Measurements from ENCODE around the gene HOXA5. TPM values are rescaled to one million over a fixed set of nuclear protein-coding genes. Genes with fewer than 3 reads are reported as not detected.

The HOXA5 gene
- total RNA-seq, 4 donors from 2014 or later: 18.3 to 89.8 (median 31.6) TPM

- H3K4me1 ChIP-seq: peaks cover 19 to 63% (median 48%) of the 10 kb centered on the region in 4 donors
- H3K36me3 ChIP-seq: no peaks in the 10 kb centered on the region
- WGBS, 2 donors (ENCODE audit: low coverage in 1 of 2): 2 to 21% methylated on average over 29 to 38 of the region's 38 CpGs
- no peaks in the 10 kb centered on the region for H3K9me3 ChIP-seq
- no peaks in the 10 kb centered on the region for H3K27me3 ChIP-seq
- TF ChIP-seq CTCF (IDR thresholded peaks at IDR 0.05): no peak
- peak; percentile 59 to 88 (median 76) for TF ChIP-seq POLR2AphosphoS5 (IDR thresholded peaks at IDR 0.05)
- peak; percentile 58 for TF ChIP-seq POLR2A (IDR thresholded peaks at IDR 0.05)
- TF ChIP-seq EP300 (IDR thresholded peaks at IDR 0.05; ENCODE audit: low read depth): peak; percentile 75
- intact Hi-C loops (cut with DNase I; ENCODE audit: low total_unique reads): loop anchor here (2.0 to 10.0 kb wide), 2 partner anchors 30 to 244 kb away; no protein-coding TSS in a partner anchor
- peak; percentile 73 for DNase-seq
- in situ Hi-C loops (cut with MboI; ENCODE audit: low pct_ligation_motif_present in 1 of 4, low pct_unique_long_range_greater_than_20kb in 1 of 4, low sequenced_read_pairs in 3 of 4): loop anchor here in 1 of 4 donors (10.0 kb wide), 1 partner anchor 244 kb away; no protein-coding TSS in a partner anchor
- H3K4me3 ChIP-seq: peak overlapping the region; percentile 9 to 97 (median 64)
- H3K27ac ChIP-seq: peak overlapping the region; percentile 90 to 96 (median 92)
Observed at GRCh38 chr7:27098578-27099451, 44.7 kb downstream of the HOXA5 start.

GRCh38 chr7:27097686-27098577 is 45.5 kb downstream of the HOXA5 start:
- 17 to 32% methylated on average over 3 to 34 of the region's 35 CpGs for WGBS, 2 donors (ENCODE audit: low coverage in 1 of 2)
- Histone ChIP-seq H3K9me3 (no peaks in the 10 kb centered on the region), H3K4me1 (peaks cover 19 to 56% (median 47%) of the 10 kb centered on the region in 4 donors), H3K27me3 (no peaks in the 10 kb centered on the region), H3K27ac (peak overlapping the region; percentile 90 to 96 (median 92)), H3K4me3 (peak overlapping the region; percentile 9 to 97 (median 64)), H3K36me3 (no peaks in the 10 kb centered on the region)
- TF ChIP-seq CTCF (IDR thresholded peaks at IDR 0.05) (no peak), POLR2A (IDR thresholded peaks at IDR 0.05) (no peak), EP300 (IDR thresholded peaks at IDR 0.05; ENCODE audit: low read depth) (no peak), POLR2AphosphoS5 (IDR thresholded peaks at IDR 0.05) (no peak)
- in situ Hi-C loops (cut with MboI; ENCODE audit: low pct_ligation_motif_present in 1 of 4, low pct_unique_long_range_greater_than_20kb in 1 of 4, low sequenced_read_pairs in 3 of 4): loop anchor here in 1 of 4 donors (10.0 kb wide), 1 partner anchor 243 kb away; no protein-coding TSS in a partner anchor
- intact Hi-C loops (cut with DNase I; ENCODE audit: low total_unique reads): loop anchor here (2.0 to 10.0 kb wide), 2 partner anchors 31 to 243 kb away; no protein-coding TSS in a partner anchor
- DNase-seq: no peak

GRCh38 chr7:27096768-27097514 is 46.5 kb downstream of the HOXA5 start:
- TF ChIP-seq POLR2AphosphoS5 (IDR thresholded peaks at IDR 0.05): peak; percentile 20 to 68 (median 44)
- no peak for TF ChIP-seq POLR2A (IDR thresholded peaks at IDR 0.05)
- no peaks in the 10 kb centered on the region for H3K36me3 ChIP-seq
- DNase-seq: peak; percentile 52
- 0% methylated on average over 2 to 39 of the region's 41 CpGs for WGBS, 2 donors (ENCODE audit: low coverage in 1 of 2)
- intact Hi-C loops (cut with DNase I; ENCODE audit: low total_unique reads) (loop anchor here (10.0 kb wide), 1 partner anchor 242 kb away; no protein-coding TSS in a partner anchor), in situ Hi-C loops (cut with MboI; ENCODE audit: low pct_ligation_motif_present in 1 of 4, low pct_unique_long_range_greater_than_20kb in 1 of 4, low sequenced_read_pairs in 3 of 4) (loop anchor here in 1 of 4 donors (10.0 kb wide), 1 partner anchor 242 kb away; no protein-coding TSS in a partner anchor)
- peak overlapping the region; percentile 57 to 97 (median 64) for H3K4me3 ChIP-seq
- H3K9me3 ChIP-seq: no peaks in the 10 kb centered on the region
- no peaks in the 10 kb centered on the region for H3K27me3 ChIP-seq
- peak overlapping the region; percentile 90 to 96 (median 92) for H3K27ac ChIP-seq
- peaks cover 19 to 49% (median 43%) of the 10 kb centered on the region in 4 donors for H3K4me1 ChIP-seq
